WTC11 (cell line): Measurements from ENCODE around the gene NTSR1. TPM values are rescaled to one million over a fixed set of nuclear protein-coding genes. Genes with fewer than 3 reads are reported as not detected.

Source experiments
- ATAC-seq: fragments of 200-7000 bp; cut with Tn5 transposase; 2 replicates; pipeline ENCODE4 v1.10.0; 2021; ENCODE audit warnings: mild to moderate bottlenecking, moderate library complexity
- CTCF ChIA-PET: fragments of 300-600 bp; sonication (Branson Sonifier 250); formaldehyde crosslinking; loops from one replicate; lab custom pipeline; 2021; ENCODE audit warnings: antibody characterized with exemption; lab: Charles Lee
- POLR2A ChIA-PET: fragments of 350-600 bp; sonication (Branson Sonifier 250); formaldehyde crosslinking; loops from one replicate; lab custom pipeline; 2021; ENCODE audit warnings: antibody characterized with exemption; lab: Charles Lee
- DNase-seq: peaks from one replicate; pipeline ENCODE4 v3.0.0; 2021; ENCODE audit warnings: low spot score
- H3K27ac Mint-ChIP-seq: 2 replicates; pipeline ENCODE4 v1.8.0; 2021; ENCODE audit warnings: mixed read lengths
- H3K27me3 Mint-ChIP-seq: 2 replicates; pipeline ENCODE4 v1.8.0; 2021; ENCODE audit warnings: low read depth, mild to moderate bottlenecking, moderate library complexity, mixed read lengths
- H3K36me3 Mint-ChIP-seq: 2 replicates; pipeline ENCODE4 v1.8.0; 2021; ENCODE audit warnings: mixed read lengths
- H3K4me1 Mint-ChIP-seq: 2 replicates; pipeline ENCODE4 v1.8.0; 2022; ENCODE audit warnings: mixed read lengths
- H3K4me3 Mint-ChIP-seq: 2 replicates; pipeline ENCODE4 v1.8.0; 2021; ENCODE audit warnings: mild to moderate bottlenecking, moderate library complexity, mixed read lengths
- H3K9me3 Mint-ChIP-seq: 2 replicates; pipeline ENCODE4 v1.8.0; 2021; ENCODE audit warnings: mixed read lengths
- AFF4 ChIP-seq: sonication (generic); formaldehyde crosslinking; IDR thresholded peaks from 2 replicates; pipeline ENCODE4 v1.8.1; 2023; ENCODE audit warnings: mild to moderate bottlenecking, missing genetic modification reagents, borderline replicate concordance
- EMX1 ChIP-seq: fragments of 250-450 bp; sonication (Bioruptor Pico); IDR thresholded peaks from 2 replicates; pipeline ENCODE4 v1.8.0; 2021; ENCODE audit warnings: mild to moderate bottlenecking
- FOXP1 ChIP-seq: sonication (generic); formaldehyde crosslinking; IDR thresholded peaks from 2 replicates; pipeline ENCODE4 v1.8.0; 2022; ENCODE audit warnings: missing genetic modification reagents, mild to moderate bottlenecking, moderate library complexity, borderline replicate concordance
- JAZF1 ChIP-seq: fragments of 250-450 bp; sonication (Bioruptor Pico); IDR thresholded peaks from 2 replicates; pipeline ENCODE4 v1.9.0; 2021; ENCODE audit warnings: moderate library complexity, mild to moderate bottlenecking, inconsistent platforms
- NFATC4 ChIP-seq: fragments of 250-450 bp; sonication (Bioruptor Pico); IDR thresholded peaks from 2 replicates; pipeline ENCODE4 v1.9.0; 2021; ENCODE audit warnings: mild to moderate bottlenecking
- PRDM15 ChIP-seq: sonication (generic); formaldehyde crosslinking; IDR thresholded peaks from 2 replicates; pipeline ENCODE4 v1.8.0; 2022; ENCODE audit warnings: missing genetic modification reagents
- PREB ChIP-seq: sonication (generic); formaldehyde crosslinking; IDR thresholded peaks from 2 replicates; pipeline ENCODE4 v1.8.1; 2022; ENCODE audit warnings: mild to moderate bottlenecking, missing genetic modification reagents, moderate library complexity, borderline replicate concordance
- SP1 ChIP-seq: sonication (generic); formaldehyde crosslinking; conservative IDR thresholded peaks from 2 replicates; pipeline ENCODE4 v1.8.1; 2022; ENCODE audit warnings: missing genetic modification reagents
- TCF7 ChIP-seq: sonication (generic); formaldehyde crosslinking; IDR thresholded peaks from 2 replicates; pipeline ENCODE4 v1.8.0; 2022; ENCODE audit warnings: mild to moderate bottlenecking, low read depth, missing genetic modification reagents, moderate library complexity
- TEAD4 ChIP-seq: sonication (generic); formaldehyde crosslinking; IDR thresholded peaks from 2 replicates; pipeline ENCODE4 v1.8.0; 2022; ENCODE audit warnings: mild to moderate bottlenecking, missing genetic modification reagents
- TP53 ChIP-seq: sonication (generic); formaldehyde crosslinking; IDR thresholded peaks from 2 replicates; pipeline ENCODE4 v1.8.1; 2023; ENCODE audit warnings: mild to moderate bottlenecking, missing genetic modification reagents
- USF1 ChIP-seq: sonication (generic); formaldehyde crosslinking; IDR thresholded peaks from 2 replicates; pipeline ENCODE4 v1.8.0; 2022; ENCODE audit warnings: mild to moderate bottlenecking, missing genetic modification reagents
- USF2 ChIP-seq: sonication (generic); formaldehyde crosslinking; IDR thresholded peaks from 2 replicates; pipeline ENCODE4 v1.8.1; 2023; ENCODE audit warnings: mild to moderate bottlenecking, missing genetic modification reagents, moderate library complexity
- ZNF532 ChIP-seq: fragments of 250-450 bp; sonication (Bioruptor Pico); IDR thresholded peaks from 2 replicates; pipeline ENCODE4 v1.9.0; 2021; ENCODE audit warnings: mild to moderate bottlenecking, borderline replicate concordance
- ZNF671 ChIP-seq: fragments of 250-450 bp; sonication (Bioruptor Pico); IDR thresholded peaks from 2 replicates; pipeline ENCODE4 v1.8.0; 2021; ENCODE audit warnings: mild to moderate bottlenecking
- total RNA-seq: library from RNA; stranded (reverse); gene quantifications from 3 replicates; pipeline ENCODE4 v1.2.3, GENCODE V29; 2021

Gene NTSR1
- total RNA-seq, 1 experiment from 2014 or later: 0.63 TPM

- Mint-ChIP-seq H3K9me3 (no peaks in the 10 kb centered on the region), H3K27ac (no peak overlapping the region), H3K4me1 (no peaks in the 10 kb centered on the region; the same call in 1 of the 2 replicates), H3K36me3 (no peaks in the 10 kb centered on the region), H3K4me3 (no peak overlapping the region), H3K27me3 (peaks cover 9% of the 10 kb centered on the region)
- ChIA-PET POLR2A (no interaction called here), CTCF (interaction anchor here (1.3 to 1.4 kb wide), 2 partner anchors 35 to 47 kb away, joined by 4 read pairs; partner anchors contain the start of gene NTSR1)
- no peak for ATAC-seq
- no peak for DNase-seq
- TF ChIP-seq TP53 (no peak), USF2 (no peak), USF1 (no peak), SP1 (no peak), JAZF1 (CRISPR knock-in tag) (no peak)
Observed at GRCh38 chr20:62755817-62756724, 47.4 kb downstream of the NTSR1 start.

GRCh38 chr20:62758226-62758912 is 49.7 kb downstream of the NTSR1 start:
- Mint-ChIP-seq H3K27me3 (peaks cover 7% of the 10 kb centered on the region), H3K36me3 (no peaks in the 10 kb centered on the region), H3K9me3 (no peaks in the 10 kb centered on the region), H3K27ac (no peak overlapping the region), H3K4me1 (no peaks in the 10 kb centered on the region; the same call in 1 of the 2 replicates), H3K4me3 (no peak overlapping the region)
- ATAC-seq (no peak), DNase-seq (no peak)
- ChIA-PET CTCF (interaction anchor here (0.6 to 0.7 kb wide), 2 partner anchors 21 to 376 kb away, joined by 3 to 7 read pairs; no protein-coding TSS in a partner anchor), POLR2A (no interaction called here)
- TF ChIP-seq NFATC4 (CRISPR knock-in tag): no peak
- no peak for TF ChIP-seq TCF7 (CRISPR knock-in tag)
- TF ChIP-seq TEAD4 (CRISPR knock-in tag): no peak
- no peak for TF ChIP-seq PREB
- no peak for TF ChIP-seq PRDM15 (CRISPR knock-in tag)
- TF ChIP-seq FOXP1 (CRISPR knock-in tag): no peak
- no peak for TF ChIP-seq AFF4 (CRISPR knock-in tag)
- no peak for TF ChIP-seq ZNF532 (CRISPR knock-in tag)
- TF ChIP-seq EMX1 (CRISPR knock-in tag): no peak
- no peak for TF ChIP-seq ZNF671
